Measurements from ENCODE around the gene CSMD2.

CSMD2 gene

DNA sequence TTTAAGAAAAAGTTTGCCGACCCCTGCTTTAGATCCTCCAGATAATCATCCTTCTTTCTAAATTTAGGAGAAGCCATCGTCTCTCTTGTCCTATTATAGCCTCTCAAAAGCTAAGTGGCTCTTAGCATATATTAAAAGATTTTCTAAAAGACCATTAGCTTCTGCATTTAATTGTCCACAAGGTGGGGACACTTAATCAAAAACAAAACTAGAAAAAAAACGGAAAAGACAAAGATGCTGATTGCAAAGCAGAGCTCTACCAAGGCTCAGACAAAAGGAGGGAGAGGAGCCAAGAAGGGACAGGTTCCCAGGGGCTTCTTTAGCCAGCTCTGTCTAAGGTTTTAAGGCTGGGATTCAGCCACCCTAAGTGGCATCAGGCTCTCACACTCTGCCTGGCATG is 429.4 kb downstream of the CSMD2 start:
- no peak for DNase-seq

DNA sequence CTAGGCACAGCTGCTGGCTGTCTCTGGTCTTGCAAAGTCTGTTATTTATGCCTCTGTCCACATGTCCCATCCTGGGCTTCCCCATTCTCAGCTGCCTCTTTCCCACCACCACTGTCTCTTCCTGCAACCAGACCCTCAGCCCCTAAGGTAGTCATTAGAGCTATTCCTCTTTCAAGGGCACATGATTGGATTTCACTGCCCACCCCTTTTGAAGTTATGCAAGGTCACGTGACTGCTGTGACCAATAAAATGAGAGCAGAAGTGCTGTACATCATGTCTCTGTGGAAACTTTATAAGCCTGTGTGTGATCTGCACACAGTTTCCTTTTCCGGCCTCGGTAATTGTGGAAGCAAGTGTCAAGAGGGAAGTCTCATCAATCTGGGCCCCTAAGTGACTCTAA is 437.7 kb downstream of the CSMD2 start:
- DNase-seq: no peak

DNA sequence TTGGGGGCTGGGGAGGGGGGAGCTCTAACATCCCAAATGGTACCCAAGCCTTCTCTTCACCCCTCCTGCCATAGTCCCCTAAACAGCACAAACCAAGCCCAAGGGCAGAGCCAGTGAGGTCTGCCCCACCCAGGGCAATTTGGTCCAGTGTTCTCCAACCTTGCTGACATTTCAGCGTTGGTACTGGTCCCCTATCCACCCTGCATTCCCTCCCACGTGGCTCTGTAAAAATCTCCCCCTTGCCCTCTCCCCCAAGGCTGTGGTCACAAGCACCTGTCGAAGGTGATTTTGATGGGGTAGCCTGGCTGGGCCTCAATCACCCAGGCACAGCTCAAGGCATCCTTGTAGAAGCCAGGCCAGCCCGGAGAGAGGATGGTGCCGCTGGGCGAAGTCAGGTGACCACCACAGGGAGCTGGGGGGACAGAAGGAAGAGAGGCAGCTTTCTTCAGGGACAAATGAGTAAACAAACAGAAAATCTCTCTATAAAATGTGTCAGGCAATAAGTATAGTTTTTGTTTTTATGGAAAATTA is 438.7 kb downstream of the CSMD2 start:
- no peak for DNase-seq

DNA sequence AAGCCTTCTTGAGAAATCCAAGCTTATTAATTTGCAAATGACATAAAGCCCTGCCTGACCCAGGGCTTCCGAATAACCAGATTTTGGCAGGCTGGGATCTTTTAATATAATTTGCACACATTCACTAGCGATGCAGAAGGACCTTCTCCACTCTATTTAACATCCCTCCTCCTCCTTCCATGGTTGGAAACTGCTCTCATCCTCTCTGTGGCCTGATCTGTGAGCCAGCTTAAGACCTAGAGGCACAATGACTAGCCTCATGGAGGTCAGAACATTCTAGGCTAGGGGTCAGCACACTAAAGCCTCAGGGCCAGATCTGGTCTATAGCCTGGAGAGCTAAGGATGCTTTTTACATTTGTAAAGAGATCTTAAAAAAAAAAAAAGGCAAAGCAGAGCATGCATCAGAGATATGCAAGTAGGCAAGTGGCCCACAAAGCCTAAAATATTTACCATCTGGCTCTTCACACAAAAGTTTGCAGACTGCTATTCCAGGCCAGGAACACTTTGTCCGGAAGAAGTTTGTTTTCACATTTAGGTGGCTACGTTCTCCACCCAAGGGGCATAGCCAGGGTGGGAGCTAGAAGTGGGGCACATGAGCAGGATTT is 439.4 kb downstream of the CSMD2 start:
- no peak for DNase-seq

DNA sequence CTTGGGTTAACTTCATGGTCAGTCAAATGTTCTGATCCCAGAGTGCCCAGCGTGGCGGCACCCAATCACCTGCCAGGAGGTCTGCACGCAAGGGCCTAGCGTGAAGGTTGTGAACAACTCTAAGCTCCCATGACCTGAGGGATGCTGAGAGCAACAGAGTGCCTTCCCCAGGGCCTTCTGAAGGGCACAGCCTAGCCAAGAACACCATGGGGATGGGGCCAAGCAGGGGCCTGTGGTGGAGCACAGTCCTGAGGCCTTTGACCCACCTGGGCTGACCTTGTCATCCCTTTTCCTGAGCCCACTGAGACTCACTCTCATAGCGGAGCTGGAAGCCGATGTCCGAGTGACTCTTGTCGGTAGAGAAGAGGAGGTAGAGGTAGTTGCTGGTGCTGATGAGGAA is 440.0 kb downstream of the CSMD2 start:
- DNase-seq: no peak

DNA sequence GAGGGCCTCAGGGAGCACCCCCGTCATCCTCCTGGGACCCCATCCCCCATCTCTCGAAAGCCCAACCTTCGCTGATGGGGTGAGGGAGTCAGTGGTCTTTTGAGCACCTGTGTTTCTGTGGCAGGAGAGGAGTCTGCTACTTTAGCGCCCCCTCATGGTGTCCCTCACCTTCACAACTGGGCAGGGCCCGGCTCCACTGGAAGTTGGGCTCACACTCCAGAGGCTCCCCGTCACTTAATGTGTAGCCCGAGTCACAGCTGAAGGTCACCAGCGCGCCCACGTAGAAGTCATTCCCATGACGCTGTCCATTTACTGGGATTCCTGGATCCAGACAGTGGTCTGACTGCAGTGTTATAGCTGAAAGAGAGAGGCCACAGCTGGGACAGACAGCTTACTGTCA is 440.7 kb downstream of the CSMD2 start:
- DNase-seq: no peak

DNA sequence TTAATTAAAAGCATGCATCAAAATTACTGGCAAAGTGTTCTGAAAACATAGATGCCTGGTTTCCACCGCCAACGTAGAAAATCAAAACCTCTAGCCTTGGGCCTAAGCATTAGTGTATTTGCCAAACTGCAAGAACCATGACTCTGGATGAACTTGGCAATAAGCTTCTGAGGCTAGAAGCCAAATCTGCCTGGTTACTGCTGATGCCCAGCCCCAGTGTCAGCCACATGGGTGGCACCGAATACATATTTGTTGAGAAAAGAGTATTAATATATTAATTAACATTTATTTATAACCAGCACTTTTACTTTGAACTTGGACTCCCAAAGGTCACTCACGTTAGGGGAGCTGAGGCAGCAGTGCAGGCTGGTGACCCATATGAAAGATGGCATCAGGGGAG is 441.8 kb downstream of the CSMD2 start:
- DNase-seq: no peak

DNA sequence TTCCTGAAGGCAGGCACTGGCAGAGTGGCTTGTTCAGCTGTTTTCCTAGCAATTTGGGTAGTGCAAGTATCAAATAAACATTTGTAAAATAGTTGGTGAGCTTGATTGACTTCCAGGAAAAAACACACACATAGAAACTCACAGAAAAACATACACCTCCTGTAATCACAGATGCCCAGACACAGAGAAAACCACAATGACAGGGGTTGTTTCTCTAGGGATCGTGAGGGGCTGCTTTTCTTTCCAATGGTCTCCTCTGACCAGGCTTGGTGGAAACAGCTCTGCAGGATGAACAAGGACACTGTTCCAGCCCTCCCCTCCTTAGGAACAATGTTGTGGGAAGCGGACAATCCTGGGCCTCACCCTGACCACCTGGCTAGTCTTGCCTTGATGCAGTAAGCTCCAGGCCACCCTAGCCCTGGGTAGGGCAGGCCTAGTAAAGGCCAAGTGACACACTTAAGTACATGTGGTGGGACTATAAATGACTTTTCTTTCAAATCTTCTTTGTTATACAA is 443.7 kb downstream of the CSMD2 start:
- no peak for DNase-seq

DNA sequence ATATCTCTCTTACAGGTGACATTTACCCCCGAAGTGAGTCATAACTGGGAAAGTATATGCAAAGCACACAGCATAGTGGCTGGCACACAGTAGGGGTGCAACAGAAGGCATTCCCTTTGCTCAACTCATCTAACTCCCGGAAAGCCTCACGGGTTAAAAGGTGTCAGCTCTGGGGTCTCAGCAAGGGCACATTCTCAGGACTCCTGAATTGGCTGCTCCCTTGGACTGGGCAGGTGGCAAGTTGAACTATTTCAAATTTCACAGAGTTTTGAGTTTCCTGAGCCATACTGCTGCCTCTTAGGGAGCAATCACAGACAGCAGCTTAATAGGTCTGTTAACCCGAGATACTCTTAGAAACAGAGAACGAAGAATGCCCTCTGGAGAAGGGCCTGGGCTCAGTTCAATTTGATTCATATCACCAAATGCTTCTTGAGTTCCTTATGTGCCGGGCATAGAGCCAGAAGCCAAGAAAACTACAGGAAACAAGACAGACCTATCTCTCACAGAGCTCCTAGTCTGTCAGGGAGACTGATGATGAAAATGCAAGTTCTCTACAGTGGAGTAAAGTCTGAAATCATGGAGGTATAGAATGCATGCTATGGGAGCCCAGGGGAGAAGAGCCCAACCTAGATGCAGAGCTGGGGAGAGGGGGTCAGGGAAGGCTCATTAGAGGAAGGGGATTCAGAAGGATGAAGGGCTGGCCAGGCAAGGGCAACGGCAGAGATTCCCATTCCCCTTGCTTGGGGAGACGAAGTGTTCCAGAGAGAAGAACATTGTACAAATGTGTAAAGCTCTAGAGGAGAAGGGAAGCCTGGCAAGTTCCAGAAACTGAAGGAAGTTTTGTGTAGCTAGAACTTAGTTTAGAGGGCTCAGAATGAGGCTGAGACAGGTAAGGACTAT is 445.0 kb downstream of the CSMD2 start:
- DNase-seq: no peak

DNA sequence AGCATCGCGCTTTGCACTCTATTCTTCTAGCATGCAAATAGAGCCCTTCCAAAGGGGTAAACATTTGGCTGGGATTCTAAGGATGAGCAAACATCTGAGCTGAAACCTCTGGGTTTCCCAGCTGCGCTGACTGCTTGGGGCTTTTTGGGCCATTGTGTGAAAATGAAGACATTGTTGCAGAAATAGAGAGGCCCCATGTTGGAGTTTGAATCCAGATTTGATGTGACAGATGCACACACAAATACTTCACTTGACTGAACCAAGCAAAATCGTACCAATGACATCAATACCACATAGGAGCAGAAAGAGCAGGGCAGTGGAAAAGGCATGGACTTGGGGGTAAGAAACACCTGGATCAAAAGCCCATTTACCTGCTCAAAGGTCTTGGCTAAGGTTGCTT is 445.7 kb downstream of the CSMD2 start:
- DNase-seq: no peak

DNA sequence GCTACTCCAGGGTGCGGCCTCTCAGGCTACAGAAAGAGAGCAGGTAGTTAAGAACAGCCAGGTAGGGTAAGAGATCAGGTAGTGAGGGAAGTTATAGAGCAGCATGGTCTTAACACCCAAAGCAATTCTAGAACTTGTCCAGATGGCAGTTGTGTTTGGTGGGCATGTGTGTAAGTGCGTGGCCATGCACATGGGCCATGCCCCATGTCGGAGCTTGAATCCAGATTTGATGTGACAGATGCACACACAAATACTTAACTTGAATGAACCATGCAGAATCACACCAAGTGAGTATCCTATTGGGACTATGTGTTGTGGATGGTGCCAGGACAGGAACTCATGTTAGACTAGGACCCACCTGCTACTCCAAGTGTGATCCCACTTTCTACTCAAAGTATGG is 446.8 kb downstream of the CSMD2 start:
- no peak for DNase-seq

DNA sequence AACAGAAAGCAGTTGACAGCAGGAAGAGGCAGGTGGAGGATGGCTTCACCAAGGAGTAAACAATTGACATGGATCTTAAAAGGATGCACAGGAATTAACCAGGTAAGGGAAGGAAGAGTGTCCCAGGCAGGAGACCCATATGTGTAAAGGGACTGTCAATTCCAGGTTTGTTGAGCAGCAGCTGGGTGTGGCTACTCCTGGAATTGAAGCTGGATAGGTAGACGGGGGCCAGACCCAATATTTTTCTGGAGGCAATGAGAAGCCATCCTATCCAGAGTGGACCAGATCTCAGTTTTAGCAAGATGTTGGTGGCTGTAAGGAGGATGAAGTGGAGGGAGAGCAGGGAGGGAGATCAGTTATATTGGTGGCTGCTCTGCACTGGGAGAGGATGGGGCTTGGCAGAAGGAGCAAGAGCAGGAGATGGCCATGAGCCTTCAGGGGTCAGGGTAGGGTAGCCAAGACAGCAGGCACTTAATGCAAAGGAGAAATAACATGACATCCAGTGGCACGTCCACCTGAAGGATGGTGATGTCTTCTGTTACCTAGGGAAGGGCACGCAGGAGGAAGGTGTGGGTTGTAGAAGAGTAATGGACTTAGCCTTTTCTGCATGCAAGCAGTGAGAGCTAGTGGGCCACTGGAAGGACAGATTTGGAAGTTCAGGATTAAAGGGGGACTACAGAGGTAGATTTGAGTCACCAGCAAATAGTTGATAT is 447.9 kb downstream of the CSMD2 start:
- no peak for DNase-seq

DNA sequence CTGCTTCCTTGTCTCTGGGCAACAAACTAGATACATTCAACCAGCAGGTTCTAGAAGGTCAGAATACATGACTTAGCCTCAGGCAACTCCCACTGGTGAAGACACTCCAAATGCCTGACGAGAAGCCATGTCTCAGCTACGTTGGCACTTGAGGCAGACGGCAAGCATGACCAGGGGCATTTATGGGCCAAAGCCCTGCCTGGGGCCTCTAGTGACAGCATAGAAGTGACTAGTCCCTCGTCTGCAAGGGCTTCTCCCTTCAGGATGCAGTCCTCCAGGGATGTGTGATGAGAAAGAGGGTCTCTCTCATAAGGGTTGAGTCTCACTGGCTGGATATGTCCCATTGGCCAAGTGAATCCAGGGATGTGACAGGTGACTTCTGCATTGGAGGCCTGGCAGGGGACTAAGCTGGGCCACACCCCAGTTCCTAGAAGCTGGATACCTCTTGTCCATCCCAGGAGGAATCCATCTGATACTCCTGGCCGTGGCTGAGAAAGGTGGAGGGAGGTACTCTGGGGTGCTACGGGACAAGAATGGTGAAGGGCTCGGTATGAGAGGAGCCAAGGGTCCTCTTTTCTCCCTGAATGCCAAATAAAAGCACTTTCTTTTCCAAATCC is 449.7 kb downstream of the CSMD2 start:
- DNase-seq: no peak

DNA sequence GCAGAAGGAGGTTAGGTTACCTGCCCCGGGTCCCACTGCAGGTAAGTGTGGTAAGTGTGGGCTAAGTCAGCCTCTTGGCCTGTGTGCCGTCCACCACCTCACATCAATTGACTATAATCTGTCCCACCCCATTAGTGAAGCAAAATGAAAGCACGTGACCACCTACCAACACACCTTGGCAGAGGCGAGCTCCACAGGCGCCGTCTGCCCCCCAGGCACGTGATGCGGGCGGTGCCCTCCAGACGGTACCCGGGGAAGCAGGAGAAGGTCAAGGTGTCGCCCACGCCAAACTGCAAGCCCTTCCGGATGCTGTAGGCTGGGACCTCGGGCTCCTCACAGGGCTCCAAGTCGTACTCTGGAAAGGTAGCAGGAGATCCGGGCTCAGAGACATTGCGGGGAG is 450.6 kb downstream of the CSMD2 start:
- no peak for DNase-seq

DNA sequence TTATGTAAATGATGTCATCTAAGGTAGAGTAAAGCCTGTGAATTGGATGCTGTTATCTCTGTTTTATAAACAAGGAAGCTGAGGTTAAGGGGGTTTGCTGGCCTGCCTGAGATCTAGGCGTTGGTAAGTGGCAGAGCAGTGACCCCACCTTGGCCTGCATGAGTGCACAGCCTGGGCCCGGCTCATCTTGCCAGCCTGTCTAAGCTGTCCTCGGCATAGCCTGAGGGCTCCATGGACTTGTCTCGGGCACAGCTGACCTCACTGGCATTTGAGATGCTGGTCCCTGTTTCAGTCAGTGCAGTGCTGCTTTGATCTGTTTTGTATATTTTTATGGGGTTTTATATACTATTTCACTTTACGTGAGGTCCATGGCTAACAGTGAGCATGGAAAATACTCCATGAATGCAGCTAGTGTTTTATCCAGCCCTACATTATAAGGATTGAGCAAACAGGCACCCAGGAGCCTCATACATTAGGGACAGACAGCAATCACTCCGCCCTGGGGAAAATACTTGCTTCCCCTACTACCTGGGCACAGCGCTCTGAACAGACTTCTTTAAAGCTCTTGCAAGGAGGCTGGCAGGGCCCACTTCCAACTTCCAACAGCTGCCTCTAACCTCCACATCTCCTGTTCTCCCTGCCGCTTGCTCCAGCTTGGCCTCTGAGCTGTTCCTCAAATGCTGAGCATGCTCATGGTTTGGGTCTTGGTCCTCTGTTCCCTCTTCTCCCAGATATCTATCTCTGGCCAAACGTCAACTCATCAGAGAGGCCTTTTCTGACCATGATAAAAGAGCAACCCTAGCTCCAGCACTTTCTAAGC is 451.8 kb downstream of the CSMD2 start:
- DNase-seq: no peak

DNA sequence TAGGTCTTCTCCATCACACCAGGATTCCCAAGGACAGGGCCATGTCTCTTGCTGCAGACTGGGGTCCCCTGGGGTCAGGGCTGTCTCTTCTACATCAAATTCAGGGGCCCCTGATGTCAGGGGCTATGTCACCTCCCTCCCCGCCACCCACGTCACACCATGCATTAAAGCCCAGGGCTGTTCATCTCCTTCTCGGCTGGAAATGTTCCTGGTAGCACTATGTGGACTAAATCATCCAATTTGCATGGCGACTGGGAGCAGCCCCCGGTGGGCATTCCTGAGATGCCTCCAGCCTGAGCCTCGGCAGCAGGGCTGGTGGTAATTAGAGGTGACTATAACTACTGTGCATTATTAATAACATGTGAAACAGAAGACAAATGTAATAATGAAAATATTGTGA is 452.8 kb downstream of the CSMD2 start:
- DNase-seq: no peak

DNA sequence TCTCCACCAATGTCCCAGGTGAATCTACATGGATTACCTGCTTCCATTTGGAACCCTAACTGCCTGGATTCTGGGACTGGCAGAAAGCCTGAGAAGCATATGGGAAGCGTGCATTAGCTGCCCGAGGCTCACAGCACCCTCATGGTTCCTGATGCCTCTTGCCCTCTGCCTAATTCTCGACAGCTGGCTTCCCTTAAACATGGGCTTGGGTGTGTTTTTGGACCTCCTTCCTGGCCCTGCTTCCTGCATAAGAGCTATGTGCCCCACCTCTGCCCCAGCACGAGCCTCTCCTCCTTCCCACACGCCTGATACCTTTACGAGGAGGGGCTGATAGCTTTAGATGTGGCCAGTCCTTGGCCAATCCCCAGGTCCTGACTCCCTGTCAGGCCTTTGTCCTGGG is 453.5 kb downstream of the CSMD2 start:
- no peak for DNase-seq

DNA sequence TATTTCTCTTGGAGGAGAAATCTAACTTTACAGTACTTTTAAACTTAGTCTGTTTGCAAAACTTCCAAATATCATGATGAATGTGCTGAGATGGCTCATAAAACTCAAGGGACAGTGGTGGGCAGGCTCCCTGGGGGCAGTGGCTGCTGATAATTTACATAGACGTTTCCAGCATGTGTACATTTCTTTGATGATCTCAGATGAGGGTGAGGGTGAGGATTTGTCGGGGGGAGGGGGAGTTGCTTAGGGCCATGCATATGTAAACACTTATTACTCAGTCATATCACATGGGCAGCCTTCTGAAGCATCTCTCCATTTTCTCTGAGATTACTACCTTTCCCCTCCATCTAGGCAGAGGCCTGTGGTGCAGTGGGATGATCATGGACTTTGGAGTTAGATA is 454.1 kb downstream of the CSMD2 start:
- no peak for DNase-seq

DNA sequence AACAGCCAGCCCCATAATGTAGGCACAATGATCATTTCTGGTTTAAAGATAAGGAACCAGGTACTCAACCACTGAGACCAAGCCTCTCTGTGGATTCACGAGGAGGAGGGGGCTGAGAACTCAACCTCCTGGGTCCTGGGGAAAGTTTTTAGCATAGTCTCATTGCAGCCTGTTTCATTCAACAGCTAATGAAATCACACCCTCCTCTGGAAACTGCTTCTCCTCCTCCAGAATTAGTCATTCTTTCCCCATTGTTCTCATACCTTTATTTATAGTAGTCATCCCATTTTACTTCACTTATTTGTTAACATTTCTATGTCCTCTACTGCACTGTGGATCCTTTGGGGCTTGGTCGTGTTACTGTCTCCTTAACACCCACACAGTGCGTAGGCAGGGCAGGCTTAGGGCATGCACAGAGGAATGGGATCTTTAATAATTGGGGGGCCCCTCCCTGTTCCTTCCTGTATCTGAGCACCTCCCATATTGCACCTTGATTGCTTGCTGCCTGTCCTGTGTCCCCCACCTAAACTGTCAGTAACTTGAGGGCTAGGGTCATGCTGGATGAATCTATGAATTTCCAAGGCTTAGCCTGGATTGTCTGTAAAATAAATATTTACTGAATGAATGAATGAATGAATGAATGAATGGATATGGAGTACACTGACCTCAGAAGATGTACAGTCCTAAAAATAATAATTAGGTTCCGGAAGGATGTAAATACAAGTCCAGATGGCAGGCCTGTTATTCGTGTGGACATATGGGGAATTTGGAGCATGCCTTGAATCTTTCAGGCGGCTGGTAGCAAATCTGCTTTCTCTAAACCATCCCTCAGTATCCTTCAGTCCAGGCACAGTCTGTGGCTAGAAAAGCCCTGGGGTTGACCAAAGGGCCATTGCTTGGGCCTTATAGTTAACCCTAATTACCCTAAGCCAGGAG is 455.0 kb downstream of the CSMD2 start:
- no peak for DNase-seq

DNA sequence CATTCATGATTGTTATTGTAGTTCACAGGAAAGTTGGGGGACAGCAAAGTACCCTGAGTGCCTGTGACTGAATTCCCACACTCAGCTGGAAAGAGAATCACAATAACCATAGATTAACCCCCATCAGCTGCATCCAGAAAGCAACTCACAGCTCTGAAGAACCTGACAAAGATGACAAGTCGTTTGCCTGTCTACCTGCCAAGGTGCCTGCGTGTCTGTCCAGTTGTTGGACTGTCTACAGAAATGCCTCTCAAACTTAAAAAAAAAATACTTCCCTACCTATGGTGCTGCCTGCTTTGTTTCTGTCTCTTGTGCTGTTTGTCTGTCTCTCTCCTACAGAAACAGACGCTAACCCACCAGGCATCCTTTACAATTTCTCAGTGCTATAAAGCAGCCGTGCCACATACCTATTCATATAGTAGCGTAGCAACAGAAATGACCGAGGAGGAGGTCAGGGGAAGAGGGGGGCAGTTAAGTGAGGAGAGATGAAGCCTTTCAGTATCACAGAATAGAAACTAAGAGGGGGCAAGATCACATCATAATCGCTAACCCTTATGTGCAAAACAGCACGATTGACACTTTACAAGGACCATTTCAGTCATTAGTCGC is 455.8 kb downstream of the CSMD2 start:
- no peak for DNase-seq
